Measurements from ENCODE around the gene NAA25.

- no peak for TF ChIP-seq POLR2A (IDR thresholded peaks at IDR 0.05)
- no peak for TF ChIP-seq CTCF (IDR thresholded peaks at IDR 0.05)
- no peak for TF ChIP-seq EP300 (IDR thresholded peaks at IDR 0.05)
Observed at GRCh38 chr12:112035219-112035785, 73.3 kb downstream of the NAA25 start.

Data from ovary (tissue), 3 donors.